COLO668 (cell line): ENCODE measurements around the gene MMRN1.

Experiments used
- DNase-seq: peaks from one replicate; lab custom pipeline; 2025; ENCODE audit not compliant: unreplicated experiment; lab: John Stamatoyannopoulos, UW

The MMRN1 gene

GRCh38 chr4:89913623-89914022, 19.0 kb downstream of the MMRN1 start:
- no peak for DNase-seq

- no peak for DNase-seq
These were observed 20.2 kb downstream of the MMRN1 start for GRCh38 chr4:89914609-89915550.

GRCh38 chr4:89915937-89916336, 21.3 kb downstream of the MMRN1 start:
- no peak for DNase-seq

- no peak for DNase-seq
These were observed 28.3 kb downstream of the MMRN1 start for GRCh38 chr4:89922848-89923416.

- no peak for DNase-seq
These were observed 34.2 kb downstream of the MMRN1 start for GRCh38 chr4:89928838-89929237.

- no peak for DNase-seq
These were observed 34.9 kb downstream of the MMRN1 start for GRCh38 chr4:89929425-89930159.

GRCh38 chr4:89939546-89939945, 44.9 kb downstream of the MMRN1 start:
- no peak for DNase-seq

- no peak for DNase-seq
These were observed 45.3 kb downstream of the MMRN1 start for GRCh38 chr4:89939994-89940393.

GRCh38 chr4:89942811-89943210, 48.2 kb downstream of the MMRN1 start:
- no peak for DNase-seq

GRCh38 chr4:89949782-89950387, 55.2 kb downstream of the MMRN1 start:
- DNase-seq, result no peak

- no peak for DNase-seq
These were observed 57.8 kb downstream of the MMRN1 start for GRCh38 chr4:89952458-89952857.

- DNase-seq, result no peak
These were observed 60.4 kb downstream of the MMRN1 start for GRCh38 chr4:89954906-89955695.

GRCh38 chr4:89957046-89957926, 62.6 kb downstream of the MMRN1 start:
- DNase-seq, result no peak

GRCh38 chr4:89981789-89982334, 87.2 kb downstream of the MMRN1 start:
- DNase-seq, result no peak

- DNase-seq, result no peak
These were observed 93.6 kb downstream of the MMRN1 start for GRCh38 chr4:89988268-89988667.

- no peak for DNase-seq
These were observed 98.1 kb downstream of the MMRN1 start for GRCh38 chr4:89992744-89993143.

- DNase-seq, result no peak
These were observed 99.7 kb downstream of the MMRN1 start for GRCh38 chr4:89994176-89994873.

- DNase-seq, result no peak
These were observed 100.4 kb downstream of the MMRN1 start for GRCh38 chr4:89995006-89995405.

- no peak for DNase-seq
These were observed 101.2 kb downstream of the MMRN1 start for GRCh38 chr4:89995814-89996213.
